C4-2B (cell line): ENCODE measurements around the gene UBE2Z.

Source experiments
- H3K27ac ChIP-seq: fragments of 450-650 bp; 2 replicates; pipeline ENCODE4 v1.5.1; 2017
- ZFX ChIP-seq: fragments of 450-650 bp; IDR thresholded peaks from 2 replicates; pipeline ENCODE4 v1.6.1; 2017
- TF ChIP-seq, protein P1 (sequence below): fragments of 450-650 bp; conservative IDR thresholded peaks from 2 replicates; pipeline ENCODE4 v1.5.1; 2017; ENCODE audit warnings: mild to moderate bottlenecking

The UBE2Z gene

DNA sequence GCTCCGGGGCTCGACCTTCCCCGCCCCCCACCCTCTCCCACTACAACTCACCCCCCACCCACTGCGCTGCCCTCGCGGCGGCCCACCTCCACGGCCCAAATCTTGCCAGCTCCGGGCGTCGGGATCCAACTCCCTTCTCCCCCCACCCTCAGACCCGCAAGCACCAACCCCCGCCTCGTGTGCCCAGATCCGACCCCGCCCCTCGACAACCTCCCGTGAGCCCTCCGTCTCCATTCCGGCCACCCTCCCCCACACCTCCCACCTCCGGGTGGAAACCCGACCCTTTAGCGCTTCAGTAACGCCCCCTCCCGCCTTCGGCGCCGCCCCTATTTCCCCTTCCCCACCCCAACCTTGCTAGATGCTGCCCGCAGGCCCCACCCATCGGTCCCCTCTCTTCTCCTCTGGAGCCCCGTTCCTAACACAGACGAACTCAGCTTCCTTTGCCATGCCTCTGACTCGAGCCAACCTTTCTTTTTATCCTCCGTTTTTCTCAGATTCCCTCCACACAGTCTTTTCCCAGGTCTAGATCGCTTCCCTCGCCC, 717 bp downstream of the UBE2Z start:
- TF ChIP-seq ZFX, result no peak
- TF ChIP-seq, protein P1, sequence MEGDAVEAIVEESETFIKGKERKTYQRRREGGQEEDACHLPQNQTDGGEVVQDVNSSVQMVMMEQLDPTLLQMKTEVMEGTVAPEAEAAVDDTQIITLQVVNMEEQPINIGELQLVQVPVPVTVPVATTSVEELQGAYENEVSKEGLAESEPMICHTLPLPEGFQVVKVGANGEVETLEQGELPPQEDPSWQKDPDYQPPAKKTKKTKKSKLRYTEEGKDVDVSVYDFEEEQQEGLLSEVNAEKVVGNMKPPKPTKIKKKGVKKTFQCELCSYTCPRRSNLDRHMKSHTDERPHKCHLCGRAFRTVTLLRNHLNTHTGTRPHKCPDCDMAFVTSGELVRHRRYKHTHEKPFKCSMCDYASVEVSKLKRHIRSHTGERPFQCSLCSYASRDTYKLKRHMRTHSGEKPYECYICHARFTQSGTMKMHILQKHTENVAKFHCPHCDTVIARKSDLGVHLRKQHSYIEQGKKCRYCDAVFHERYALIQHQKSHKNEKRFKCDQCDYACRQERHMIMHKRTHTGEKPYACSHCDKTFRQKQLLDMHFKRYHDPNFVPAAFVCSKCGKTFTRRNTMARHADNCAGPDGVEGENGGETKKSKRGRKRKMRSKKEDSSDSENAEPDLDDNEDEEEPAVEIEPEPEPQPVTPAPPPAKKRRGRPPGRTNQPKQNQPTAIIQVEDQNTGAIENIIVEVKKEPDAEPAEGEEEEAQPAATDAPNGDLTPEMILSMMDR, result no peak
- H3K27ac ChIP-seq, result peak overlapping the region; percentile 90

GRCh38 chr17:48909783-48910182, 1.6 kb downstream of the UBE2Z start:
- TF ChIP-seq, protein P1, result no peak
- H3K27ac ChIP-seq, result no peak overlapping the region; the same call in 1 of the 2 replicates

GRCh38 chr17:48910370-48910769, 2.2 kb downstream of the UBE2Z start:
- TF ChIP-seq ZFX, result no peak
- TF ChIP-seq, protein P1, result no peak
- no peak overlapping the region; the same call in 1 of the 2 replicates for H3K27ac ChIP-seq

GRCh38 chr17:48912476-48912875, 4.3 kb downstream of the UBE2Z start:
- no peak overlapping the region for H3K27ac ChIP-seq
- no peak for TF ChIP-seq ZFX
- TF ChIP-seq, protein P1, result no peak

DNA sequence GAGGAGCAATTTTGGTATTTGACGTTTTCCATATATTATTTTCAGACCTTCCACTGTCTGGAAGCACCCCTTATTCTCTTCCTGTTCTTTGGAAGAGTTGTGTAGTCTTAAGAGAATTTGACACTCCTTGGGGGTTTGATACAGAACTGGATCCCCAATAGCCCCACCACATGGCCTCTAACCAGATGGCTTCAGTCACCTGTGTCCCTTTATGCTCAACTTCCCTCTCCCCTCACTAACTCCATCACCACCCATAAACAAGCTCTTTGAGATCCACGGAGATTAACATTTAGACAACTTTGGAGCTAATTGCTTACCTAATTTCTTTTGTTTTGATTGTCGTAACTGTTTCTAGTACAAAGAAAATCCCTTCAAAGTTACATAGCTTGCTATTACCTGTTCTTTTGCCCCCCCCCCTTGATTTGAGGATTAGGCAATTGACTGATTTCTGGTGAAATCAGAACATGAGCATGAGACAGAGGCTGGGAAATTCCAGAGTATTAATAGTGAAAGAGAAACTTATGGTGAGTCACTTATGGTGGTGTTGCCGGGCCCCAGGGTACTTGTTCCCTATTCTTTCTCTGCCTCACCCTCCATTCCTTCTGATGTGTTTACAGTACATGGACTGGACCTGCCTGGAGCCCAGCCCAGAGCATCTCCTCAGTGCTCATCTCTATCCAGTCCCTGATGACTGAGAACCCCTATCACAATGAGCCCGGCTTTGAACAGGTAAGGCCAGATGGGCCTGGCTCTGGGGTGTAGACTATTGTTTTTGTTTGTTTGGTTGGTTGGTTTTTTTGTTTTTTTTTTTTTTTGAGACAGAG, 7.5 kb downstream of the UBE2Z start:
- no peak for TF ChIP-seq ZFX
- TF ChIP-seq, protein P1, result no peak
- H3K27ac ChIP-seq, result no peak overlapping the region

GRCh38 chr17:48925251-48925990, 17.2 kb downstream of the UBE2Z start:
- no peak for TF ChIP-seq ZFX
- TF ChIP-seq, protein P1, result no peak
- H3K27ac ChIP-seq, result no peak overlapping the region

- TF ChIP-seq ZFX, result no peak
- TF ChIP-seq, protein P1, result no peak
- no peak overlapping the region for H3K27ac ChIP-seq
Measured at GRCh38 chr17:48925991-48926342, 17.8 kb downstream of the UBE2Z start.
